GM21825 (cell line): ENCODE results near the gene MPST.

Experiments
- ATAC-seq: cut with Tn5 transposase; IDR thresholded peaks from one replicate; pipeline ENCODE4 v1.9.1; 2021; ENCODE audit warnings: mild to moderate bottlenecking, moderate library complexity; ENCODE audit not compliant: unreplicated experiment

MPST gene

GRCh38 chr22:37000676-37001534 lies 18.6 kb upstream of the MPST start:
- ATAC-seq = no peak

DNA sequence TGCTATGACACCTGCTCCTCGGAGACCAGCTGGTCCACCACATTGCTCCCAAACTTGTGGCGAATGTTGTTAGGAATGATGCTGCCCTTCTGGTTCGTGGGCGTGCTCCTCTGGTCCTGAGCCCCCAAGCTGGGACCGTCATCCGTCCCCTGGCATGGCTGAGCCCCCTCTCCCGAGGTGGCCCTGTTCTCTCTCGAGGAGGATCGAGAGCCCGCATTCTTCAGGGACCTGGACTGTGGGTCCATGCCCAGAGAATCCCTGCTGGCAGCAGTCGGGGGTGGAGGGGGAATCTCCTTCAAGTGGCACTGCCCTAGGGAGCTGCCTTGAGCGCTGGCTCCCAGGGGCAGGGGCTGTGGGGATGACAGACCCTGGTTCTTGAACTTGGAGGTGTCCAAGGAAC lies 17.7 kb upstream of the MPST start:
- ATAC-seq = no peak

GRCh38 chr22:37002633-37003032 lies 16.9 kb upstream of the MPST start:
- ATAC-seq = no peak

DNA sequence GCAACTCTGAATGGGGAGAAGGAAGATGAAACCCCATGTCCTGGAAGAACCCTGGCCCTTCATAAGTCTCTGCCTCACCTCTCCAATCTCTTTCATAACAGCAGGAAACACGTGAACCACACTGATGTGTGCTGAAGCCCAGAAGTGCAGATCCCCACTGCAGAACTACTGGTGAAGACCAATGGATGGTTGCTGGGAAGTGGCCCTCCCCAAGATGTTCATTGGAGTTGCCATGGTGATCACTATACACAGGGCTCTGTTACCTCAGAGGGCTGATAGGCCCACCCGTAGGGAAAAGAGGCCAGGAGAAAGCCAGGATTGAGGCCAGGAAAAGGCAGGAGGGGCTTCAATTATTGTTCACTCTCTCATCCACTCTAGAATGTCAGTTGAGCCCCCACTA lies 11.9 kb upstream of the MPST start:
- ATAC-seq = no peak

DNA sequence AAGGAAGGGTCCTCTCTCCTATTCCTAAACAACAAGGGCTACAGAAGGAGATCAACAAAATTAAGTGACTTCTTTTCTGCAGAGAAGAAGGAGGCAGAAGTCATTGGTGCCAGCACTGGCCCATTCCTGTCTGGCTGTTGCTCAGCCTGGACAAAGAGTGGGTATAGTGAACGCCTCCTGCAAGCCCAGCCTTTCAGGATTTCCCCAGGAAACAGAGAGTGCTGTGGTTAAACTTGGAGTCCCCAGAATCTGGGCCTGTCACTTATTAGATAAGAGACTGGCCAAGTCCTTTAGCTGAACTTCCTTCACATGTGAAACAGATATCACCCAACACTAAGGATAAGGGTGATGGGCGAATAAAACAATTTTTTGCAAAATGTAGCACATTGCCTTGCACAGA lies 11.2 kb upstream of the MPST start:
- no peak for ATAC-seq

DNA sequence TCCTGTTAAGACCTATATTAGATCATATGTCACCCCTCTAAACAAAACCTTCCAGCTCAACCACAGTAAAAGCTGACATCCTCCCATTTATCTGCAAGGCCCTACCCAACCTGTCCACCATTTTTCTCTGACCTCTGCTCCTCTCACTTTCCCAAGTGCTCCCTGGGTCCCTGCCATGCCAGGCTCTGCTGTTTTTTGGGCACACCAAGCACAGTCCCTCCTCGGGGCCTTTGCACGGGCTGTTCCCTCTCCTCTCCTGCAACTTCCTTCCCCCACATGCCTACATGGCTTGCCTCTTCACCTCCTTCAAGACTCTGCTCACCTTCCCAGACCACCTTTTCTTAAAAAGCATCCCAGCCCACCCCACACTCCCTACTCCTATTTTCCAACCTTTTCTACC lies 10.1 kb upstream of the MPST start:
- ATAC-seq = no peak

DNA sequence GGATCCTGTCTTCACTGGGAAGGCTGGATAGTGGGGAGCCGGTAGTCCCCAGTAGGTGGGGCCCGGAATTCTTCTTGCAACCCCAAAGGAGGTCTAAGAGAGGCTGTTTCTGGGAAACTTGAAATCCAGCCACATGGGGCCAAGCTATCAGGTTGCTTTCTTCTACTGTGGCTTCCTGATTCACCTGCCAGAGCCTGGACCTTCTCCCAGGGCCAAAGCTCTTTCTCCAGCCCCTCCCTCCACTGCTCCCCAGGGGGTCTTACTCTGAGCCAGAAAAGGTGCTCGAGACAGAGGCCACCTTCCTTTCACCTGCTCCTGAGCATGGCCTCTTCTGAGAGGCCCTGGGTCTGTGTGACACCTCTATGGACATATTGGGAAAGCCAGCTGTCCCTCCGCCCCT lies 9.4 kb upstream of the MPST start:
- ATAC-seq = no peak

DNA sequence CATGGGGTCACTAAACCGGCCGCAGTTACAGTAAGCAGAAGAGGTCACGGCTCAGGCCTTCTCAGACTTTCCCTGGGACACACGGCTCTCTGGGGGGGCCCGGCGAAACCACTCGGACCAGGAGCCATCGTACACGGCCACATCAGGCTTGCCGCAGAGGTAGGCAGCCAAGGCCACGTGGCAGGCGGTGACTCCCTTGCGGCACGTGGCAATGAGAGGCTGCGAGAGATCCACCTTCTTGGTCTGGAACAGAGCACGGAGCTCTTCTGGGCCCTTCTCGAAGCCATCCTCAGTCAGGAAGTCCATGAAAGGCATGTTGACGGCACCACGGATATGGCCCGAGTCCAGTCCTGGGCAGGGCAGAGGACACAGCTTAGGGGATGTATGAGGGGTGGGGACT lies 8.6 kb upstream of the MPST start:
- ATAC-seq = no peak

DNA sequence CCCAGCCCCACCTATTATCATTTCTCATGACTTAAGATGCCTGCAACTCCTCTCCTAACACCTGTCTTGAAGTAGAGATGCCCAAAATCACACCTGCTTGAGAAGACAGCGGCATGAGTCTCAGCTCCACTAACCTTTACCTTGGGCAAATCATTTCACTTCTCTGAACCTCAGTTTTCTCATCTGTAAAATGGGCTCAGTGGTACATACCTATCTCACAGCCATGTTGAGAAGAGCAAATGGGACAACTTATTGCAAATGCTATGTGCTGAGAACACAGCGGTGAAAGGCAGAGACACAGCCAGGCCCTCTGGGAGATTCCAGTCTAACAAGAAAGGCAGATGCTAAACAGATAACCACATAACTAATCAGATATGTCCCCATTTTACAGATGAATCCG lies 8.1 kb upstream of the MPST start:
- ATAC-seq = no peak

GRCh38 chr22:37012262-37012904 lies 7.2 kb upstream of the MPST start:
- no peak for ATAC-seq

DNA sequence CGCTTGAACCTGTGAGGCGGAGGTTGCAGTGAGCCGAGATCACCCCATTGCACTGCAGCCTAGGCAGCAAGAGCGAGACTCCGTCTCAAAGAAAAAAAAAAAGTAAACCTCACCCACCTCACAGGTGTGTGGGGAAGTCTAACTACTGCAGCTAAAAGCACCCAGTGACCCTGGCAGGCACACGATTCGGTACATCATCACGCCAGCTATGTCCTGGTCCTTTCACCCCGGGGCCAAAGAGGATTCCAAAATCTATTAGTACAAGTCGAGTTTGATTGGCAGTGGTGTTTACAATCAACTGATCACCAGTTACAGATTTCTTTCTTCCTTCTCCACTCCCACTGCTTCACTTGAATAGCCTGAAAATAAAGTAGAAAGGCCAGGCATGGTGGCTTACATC lies 6.6 kb upstream of the MPST start:
- ATAC-seq = no peak

- ATAC-seq = no peak
Measured at GRCh38 chr22:37014415-37014806, 5.1 kb upstream of the MPST start.

DNA sequence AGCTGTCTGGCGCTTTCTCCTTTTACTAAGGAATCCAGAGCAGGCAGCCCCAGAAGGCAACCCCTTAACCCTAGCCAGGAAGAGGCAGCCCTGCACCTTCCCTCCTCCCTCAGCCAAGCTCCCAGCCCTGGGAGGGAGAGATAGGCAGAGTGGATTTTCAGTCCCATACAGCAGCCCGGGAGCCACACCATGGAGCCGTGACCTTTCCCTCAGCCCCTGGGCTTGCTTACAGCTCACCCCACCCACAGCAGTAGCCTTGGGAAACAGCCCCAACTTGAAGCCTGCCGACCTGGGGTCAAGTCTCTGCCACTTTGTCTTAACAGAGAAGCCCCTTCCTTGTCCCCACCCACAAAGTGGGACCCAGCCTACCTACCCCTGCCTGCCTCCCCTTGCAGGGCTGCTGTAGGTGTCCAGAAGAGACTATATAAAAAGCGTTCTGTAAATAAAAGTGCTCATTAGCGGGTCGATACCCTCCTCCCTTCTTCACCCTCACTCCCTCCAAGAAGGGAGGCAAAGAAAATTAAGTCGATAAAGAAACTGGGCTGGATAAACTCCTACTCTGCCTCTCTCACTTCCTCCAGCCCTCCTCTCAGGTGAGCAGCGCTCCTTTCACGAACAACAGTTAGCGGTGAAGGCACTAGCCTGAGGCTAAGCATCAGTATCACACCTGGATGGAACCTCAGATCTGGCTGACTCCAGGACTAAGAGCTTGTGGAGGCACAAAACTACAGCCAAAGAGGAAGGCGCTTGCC lies 4.5 kb upstream of the MPST start:
- ATAC-seq = no peak

- ATAC-seq = no peak
Measured at GRCh38 chr22:37015587-37015878, 4.0 kb upstream of the MPST start.

DNA sequence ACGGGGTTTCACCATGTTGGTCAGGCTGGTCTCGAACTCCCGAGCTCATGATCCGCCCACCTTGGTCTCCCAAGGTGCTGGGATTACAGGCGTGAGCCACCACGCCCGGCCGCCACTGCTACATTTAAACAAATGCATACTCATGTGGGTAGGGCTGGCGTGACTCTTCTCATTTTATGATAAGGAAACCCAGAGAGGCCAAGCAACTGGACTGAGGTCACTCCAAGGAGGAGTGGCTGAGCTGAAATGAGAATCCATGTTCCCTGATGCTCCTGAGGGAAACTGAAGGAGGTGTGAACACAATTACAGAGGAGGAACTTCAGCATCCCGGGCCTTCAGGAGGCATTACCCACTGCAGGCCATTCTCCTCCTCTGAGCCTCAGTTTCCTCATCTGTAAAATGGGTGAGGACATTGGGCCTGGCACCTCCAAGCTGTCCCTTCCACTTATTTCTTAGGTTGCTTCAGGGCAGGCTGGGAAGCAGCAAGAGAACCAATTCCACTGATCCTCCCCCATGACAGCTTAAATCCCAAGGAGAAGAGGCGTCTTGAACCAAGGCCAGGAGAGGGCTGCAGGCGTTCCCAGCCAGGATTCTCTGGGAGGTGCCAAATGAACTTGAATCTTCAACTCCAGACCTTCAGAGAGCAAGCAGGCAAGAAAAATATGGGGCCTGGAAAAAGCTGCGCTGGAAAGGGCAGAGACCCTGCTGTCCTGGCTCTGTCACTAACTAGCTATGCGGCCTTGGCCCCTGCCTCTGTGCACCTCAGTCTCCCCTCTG lies 3.2 kb upstream of the MPST start:
- no peak for ATAC-seq

- ATAC-seq = no peak
Measured at GRCh38 chr22:37017356-37017755, 2.2 kb upstream of the MPST start.

DNA sequence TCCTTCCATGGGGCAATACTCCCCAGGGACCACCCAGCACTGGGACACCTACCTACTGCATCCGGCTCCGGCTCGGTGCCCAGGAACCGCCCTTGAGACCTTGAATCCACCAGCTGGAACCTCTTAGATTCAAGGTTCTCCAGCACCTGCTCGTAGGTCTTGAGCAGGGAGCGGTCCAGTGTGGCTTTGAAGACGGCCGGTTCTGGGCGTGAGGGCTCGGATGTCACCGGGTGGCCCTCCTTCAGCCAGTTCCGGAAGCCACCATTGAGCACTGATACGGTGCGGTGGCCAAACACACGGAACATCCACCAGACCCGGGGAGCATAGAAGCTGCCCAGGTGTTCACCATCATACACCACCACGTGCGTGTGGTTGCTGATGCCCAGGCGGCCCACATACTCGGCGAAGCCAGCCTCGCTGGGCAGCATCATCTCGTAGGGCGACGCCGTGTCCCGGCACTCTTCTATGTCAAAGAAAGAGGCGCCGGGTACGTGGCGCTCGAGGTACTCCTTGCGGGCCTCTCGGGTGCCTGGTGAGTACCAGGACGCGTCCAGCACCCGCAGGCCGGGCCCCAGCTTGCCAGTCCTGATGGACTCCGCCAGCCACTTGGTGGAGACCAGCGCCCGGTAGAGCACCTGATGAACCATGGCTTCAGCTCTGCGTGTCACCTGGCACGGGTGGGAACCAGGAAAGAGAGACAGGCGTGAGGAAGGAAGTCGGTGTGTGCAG lies 1.3 kb upstream of the MPST start:
- ATAC-seq = no peak

- no peak for ATAC-seq
Measured at GRCh38 chr22:37018815-37019308, 680 bp upstream of the MPST start.

DNA sequence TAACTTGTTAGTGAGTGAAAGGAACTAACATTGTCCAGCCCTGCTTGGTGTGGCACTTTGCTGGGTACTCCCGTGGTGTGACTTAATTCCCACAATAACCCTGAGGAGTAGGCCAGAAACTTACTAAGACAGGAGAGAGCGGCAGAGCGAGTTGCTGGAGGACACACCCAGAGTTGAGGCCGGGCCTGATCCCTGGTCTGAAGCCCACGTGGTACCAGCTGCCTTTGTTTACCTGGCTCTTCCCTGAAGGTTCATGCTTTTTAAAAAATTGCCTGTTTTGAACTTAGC lies 594 bp downstream of the MPST start:
- no peak for ATAC-seq

DNA sequence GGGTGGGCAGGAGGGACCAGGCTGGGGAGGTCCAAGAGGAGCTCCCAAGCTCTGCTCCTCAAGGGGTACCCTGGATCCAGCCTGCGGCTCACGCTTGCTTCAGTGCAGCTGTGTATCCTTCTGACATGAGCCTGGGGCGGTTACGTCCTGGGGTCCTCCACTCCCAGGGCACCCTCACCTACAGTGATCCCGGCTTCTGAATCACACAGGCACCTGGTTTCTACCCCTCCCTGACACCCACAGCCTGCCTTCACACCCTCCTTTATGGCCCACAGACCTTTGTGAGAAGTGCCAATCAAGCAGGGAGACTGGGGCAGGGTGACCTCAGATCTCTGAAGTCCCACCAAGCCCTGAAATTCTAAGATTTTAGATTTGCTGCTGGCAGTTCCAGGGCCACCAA lies 1.5 kb downstream of the MPST start:
- ATAC-seq = no peak
